AG09309 (cell line): Measurements from ENCODE around the gene IMP3.

Experiments
- DNase-seq: peaks from one replicate; pipeline ENCODE4 v3.0.0-alpha.2; 2010; ENCODE audit warnings: low read depth
- H3K4me3 ChIP-seq: 2 replicates; pipeline ENCODE4 v1.5.1; 2011; ENCODE audit warnings: mild to moderate bottlenecking, low read depth, low read length, moderate library complexity; ENCODE audit not compliant: control insufficient read depth
- TF ChIP-seq, protein P1 (sequence below): IDR thresholded peaks from 2 replicates; pipeline ENCODE4 v1.5.1; 2011; ENCODE audit warnings: mild to moderate bottlenecking, low read depth, low read length, inconsistent platforms; ENCODE audit not compliant: insufficient read depth, control insufficient read depth; ENCODE audit errors: missing control alignments

IMP3 gene

DNA sequence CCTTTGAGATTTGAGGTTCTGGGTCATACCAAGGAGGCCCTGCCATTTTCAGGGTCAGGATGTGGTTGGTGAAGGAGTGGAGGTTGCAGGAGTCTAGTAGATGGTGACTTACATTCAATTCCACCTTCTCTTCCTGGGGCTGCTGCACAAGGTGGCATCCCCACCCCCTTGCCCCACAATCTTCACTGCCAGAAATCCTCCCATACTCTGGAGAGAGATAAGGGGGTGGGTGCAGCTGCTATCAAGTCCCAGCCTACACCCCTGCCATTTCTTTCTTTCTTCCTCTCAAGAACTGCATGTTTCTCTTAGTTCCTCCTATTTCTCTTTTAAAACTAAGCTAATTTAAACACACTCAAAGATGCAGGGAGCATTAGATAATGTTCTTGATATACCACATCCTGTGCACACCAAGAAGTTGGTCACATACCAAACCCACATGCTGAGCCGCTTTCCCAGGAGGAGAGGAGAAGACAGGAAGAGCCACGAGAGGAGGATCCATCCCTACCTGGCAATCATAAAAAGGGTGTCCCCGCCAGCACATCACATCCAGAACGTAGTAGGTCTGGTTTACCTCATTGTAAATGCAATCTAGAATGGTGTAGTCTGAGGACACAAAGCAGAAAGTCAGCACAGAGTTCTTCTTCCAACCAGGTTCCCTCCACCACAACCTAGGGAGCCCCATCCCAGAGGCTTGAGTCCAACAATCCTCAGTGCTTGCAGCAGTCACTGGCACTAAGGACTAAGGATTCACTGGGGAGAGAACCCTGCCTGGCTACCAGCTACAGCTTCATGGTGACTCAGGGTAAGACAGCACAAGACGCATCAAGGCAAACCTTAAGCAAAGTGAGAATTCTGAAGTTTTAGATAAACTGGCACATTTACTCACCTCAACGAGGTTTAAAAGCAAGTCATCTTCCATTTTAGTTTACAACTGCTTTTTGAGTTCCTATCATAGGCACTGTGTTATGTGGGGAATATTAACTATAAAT is 33.0 kb downstream of the IMP3 start:
- DNase-seq = no peak
- TF ChIP-seq, protein P1, sequence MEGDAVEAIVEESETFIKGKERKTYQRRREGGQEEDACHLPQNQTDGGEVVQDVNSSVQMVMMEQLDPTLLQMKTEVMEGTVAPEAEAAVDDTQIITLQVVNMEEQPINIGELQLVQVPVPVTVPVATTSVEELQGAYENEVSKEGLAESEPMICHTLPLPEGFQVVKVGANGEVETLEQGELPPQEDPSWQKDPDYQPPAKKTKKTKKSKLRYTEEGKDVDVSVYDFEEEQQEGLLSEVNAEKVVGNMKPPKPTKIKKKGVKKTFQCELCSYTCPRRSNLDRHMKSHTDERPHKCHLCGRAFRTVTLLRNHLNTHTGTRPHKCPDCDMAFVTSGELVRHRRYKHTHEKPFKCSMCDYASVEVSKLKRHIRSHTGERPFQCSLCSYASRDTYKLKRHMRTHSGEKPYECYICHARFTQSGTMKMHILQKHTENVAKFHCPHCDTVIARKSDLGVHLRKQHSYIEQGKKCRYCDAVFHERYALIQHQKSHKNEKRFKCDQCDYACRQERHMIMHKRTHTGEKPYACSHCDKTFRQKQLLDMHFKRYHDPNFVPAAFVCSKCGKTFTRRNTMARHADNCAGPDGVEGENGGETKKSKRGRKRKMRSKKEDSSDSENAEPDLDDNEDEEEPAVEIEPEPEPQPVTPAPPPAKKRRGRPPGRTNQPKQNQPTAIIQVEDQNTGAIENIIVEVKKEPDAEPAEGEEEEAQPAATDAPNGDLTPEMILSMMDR = no peak
- no peak overlapping the region for H3K4me3 ChIP-seq

DNA sequence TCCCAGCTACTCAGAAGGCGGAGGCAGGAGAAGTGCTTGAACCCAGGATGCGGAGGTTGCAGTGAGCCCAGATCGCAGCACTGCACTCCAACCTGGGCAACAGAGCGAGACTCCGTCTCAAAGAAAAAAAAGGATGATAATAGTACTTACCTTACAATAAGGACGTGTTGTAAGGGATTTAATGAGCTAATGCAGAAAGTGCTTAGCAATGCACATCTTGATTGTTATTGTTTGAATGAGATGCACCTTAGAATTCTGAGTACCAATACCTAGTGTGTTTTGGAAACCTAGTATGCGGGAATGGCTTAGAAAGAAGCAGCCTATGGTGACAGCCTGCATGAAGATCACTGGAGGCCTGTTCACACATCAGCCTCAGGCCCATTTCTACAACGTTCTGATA is 34.0 kb downstream of the IMP3 start:
- no peak overlapping the region for H3K4me3 ChIP-seq
- no peak for DNase-seq
- TF ChIP-seq, protein P1 = no peak

DNA sequence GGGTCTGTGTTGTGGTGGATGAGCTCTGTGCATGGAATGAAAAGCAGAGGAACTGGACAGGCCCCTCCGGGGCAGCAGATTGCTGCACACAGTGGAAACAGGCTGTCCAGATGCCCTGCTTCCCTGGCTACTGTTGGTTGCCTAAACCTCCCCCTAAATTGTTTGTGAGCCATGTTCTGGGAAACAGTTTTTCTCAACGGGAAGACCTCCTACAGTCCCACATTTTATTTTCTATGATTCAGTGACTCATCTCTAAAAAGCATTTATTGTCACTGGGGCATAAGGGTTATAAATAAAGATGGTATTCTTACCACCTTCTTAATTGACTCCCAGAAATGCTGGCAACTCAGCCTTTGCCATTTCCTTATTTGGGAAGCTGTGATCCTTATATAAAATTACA is 40.6 kb downstream of the IMP3 start:
- DNase-seq = no peak
- no peak overlapping the region for H3K4me3 ChIP-seq
- TF ChIP-seq, protein P1 = no peak

DNA sequence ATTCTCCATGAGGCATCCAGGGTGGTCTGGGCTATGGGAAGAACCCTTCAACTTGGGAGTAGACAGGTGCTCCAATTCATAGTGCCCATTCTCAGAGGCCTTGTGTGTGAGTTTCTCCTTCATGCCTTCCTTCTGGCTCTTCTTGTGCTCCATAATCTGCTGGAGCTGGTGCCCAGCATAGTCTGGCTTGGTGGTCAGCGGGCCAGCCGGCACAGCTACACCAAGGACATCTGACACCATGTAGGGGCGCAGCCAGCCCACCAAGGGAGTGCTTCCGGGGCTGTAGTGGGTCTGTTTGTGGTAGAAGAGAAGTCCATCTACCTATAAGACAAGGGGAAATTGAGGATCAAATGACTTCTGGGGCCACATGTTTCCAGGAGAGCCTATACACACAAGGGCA is 41.7 kb downstream of the IMP3 start:
- no peak for DNase-seq
- TF ChIP-seq, protein P1 = no peak
- H3K4me3 ChIP-seq = no peak overlapping the region

DNA sequence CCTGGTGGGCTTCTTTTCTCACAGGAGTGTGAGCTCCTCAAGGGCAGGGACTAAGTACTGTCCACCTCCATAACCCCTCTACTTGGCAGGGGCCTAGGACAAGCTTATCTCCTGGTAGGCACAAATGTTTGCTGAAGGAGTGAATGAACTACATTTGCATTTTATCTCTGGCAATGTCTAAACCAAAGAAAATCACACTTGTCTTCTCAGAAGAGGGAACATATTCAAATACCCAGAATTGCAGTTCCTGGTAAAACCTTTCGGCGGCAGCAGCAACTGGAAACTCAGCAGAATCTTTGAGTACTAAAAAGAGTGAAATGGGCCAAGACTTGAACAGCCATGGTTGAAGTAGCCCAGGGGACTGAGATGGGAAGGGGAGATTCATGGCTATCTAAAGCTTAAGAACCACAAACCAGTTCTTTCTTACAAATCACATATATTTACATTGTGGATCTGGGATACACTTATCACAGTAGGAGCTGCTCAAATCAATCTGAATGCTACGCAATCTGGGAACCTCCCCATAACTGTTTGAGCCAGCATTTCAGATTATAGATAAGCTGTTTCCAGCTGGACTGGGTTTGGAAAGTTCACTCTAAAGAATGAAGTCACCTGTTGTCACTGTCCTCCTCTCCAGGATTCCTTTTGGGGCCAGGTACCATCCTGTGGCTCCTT is 42.2 kb downstream of the IMP3 start:
- TF ChIP-seq, protein P1 = peak; percentile 44
- no peak overlapping the region for H3K4me3 ChIP-seq
- no peak for DNase-seq

DNA sequence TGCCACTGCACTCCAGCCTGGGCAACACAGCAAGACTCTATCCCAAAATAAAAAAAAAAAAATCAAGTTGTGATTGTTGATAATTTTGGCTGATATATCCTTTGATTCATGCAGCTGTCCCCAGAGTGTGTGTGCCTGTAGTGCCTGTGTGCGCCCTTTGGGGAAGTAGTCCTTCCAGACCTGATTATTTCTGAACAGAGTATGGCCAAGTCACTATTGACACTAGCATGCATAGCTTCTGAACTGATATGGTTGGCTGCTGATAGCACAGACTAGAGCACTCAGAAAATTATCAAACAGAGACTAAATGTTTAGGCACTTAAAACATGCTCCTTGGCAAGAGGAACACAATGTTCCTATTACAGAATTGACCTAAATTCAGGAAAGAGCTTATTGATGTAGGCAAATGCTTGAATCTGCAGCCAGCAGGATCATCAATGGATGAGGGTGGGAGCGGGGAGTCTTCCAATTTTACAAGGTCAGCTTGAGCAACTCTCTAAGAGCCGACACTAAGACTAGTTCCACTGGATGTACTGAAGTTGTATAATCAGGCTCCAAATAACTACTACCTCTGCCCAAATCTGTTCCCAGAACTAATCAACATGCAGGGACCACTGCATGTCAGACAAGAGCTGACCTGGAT is 43.2 kb downstream of the IMP3 start:
- no peak overlapping the region for H3K4me3 ChIP-seq
- TF ChIP-seq, protein P1 = no peak
- DNase-seq = no peak
